T-helper 17 cell (primary cell): Measurements from ENCODE around the gene ROPN1B. TPM values are rescaled to one million over a fixed set of nuclear protein-coding genes. Genes with fewer than 3 reads are reported as not detected.
"Not testable (repeated sequence)": the region's sequence is repeated elsewhere in the genome, so short reads cannot be mapped to it uniquely, and the experiment has no call there.

Source experiments
- ATAC-seq: fragments of 150-1000 bp; cut with Tn5 transposase; 2 replicates; pipeline ENCODE4 v1.10.0; 2021; ENCODE audit warnings: mild to moderate bottlenecking, moderate library complexity
- DNase-seq, 3 donors: peaks; one replicate each; pipeline versions ENCODE4 v3.0.0 to v3.0.0-alpha.2; 2020 to 2021
- H3K9me3 ChIP-seq: one replicate; pipeline ENCODE4 v1.7.0; 2013; ENCODE audit warnings: low read length, mild to moderate bottlenecking; ENCODE audit not compliant: control insufficient read depth, poor library complexity, severe bottlenecking
- H3K27ac Mint-ChIP-seq: one replicate; pipeline ENCODE4 v1.8.0; 2022; ENCODE audit warnings: mild to moderate bottlenecking, moderate library complexity, mixed read lengths
- H3K27me3 Mint-ChIP-seq: one replicate; pipeline ENCODE4 v1.8.0; 2022; ENCODE audit warnings: mixed read lengths
- H3K36me3 Mint-ChIP-seq: one replicate; pipeline ENCODE4 v1.8.0; 2022; ENCODE audit warnings: low read depth, mixed read lengths
- H3K4me1 Mint-ChIP-seq: one replicate; pipeline ENCODE4 v1.8.0; 2022; ENCODE audit warnings: mild to moderate bottlenecking, mixed read lengths
- H3K4me3 Mint-ChIP-seq: one replicate; pipeline ENCODE4 v1.8.0; 2022; ENCODE audit warnings: mild to moderate bottlenecking, moderate library complexity, mixed read lengths
- total RNA-seq, 4 donors: library from RNA in 2 of 4; stranded (reverse) in 2 of 4; gene quantifications; one replicate each; pipeline ENCODE4 v1.2.3 and lab custom pipeline; 2022 to 2026

The ROPN1B gene
- total RNA-seq, 2 donors from 2014 or later = not detected

DNA sequence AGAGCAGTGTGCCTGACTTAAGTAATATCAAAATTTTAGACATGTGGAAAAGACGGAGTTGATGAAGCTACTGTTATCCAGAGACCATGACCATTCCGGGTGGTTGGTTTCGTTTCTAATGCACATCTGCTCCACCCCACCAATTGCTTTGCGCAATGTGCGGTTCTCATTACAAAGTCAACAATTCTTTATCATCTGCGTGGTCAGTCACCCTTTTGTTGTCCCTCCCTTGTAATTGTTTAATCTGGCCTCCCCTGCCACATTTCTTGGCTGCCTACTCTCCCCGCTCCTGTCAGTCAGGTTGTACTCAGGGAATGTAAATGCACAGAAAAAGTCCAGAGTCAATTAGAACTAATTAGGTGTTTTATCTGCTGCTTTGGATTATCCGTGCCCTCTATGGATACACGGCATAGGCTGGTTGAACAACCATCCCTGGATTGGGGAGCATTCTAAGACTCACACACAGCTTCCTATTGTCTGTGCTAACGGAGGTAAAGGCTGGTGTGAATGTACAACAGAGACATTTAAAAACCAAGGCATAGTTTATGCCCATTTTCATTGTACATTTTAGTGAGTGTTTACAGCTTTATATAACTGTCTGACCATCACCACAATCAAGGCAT is 33.6 kb upstream of the ROPN1B start:
- not testable (repeated sequence) for ATAC-seq, DNase-seq, H3K36me3 Mint-ChIP-seq, H3K9me3 ChIP-seq, H3K4me1 Mint-ChIP-seq, H3K4me3 Mint-ChIP-seq, H3K27ac Mint-ChIP-seq
- peaks cover 29% of the 10 kb centered on the region for H3K27me3 Mint-ChIP-seq

DNA sequence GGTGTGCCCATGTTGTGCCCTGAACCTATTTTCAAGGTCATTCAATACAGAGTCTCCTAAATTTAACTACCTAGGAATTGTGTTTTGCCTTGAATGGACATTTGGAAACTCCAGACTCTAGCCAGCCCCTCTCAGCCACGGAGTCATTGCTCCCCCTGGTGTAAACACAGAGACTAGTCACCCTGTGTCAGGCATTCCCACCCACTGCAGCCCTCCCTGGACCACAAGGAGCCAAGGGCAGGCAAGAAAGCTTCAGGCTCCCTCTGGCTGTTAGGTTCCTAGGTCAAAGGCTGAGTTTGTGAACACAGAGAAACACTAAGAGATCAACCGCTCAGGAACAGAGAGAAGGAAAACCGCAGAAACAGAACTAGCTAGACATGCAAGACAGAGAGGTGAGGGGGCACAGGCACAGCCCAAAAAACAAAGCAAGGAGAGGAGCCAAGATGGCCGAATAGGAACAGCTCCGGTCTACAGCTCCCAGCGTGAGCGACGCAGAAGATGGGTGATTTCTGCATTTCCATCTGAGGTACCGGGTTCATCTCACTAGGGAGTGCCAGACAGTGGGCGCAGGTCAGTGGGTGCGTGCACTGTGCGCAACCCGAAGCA is 32.7 kb upstream of the ROPN1B start:
- H3K36me3 Mint-ChIP-seq, ATAC-seq, H3K4me3 Mint-ChIP-seq: not testable (repeated sequence)

DNA sequence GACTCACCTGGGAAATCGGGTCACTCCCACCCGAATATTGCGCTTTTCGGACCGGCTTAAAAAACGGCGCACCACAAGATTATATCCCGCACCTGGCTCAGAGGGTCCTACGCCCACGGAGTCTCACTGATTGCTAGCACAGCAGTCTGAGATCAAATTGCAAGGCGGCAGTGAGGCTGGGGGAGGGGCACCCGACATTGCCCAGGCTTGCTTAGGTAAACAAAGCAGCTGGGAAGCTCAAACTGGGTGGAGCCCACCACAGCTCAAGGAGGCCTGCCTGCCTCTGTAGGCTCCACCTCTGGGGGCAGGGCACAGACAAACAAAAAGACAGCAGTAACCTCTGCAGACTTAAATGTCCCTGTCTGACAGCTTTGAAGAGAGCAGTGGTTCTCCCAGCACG is 32.1 kb upstream of the ROPN1B start:
- not testable (repeated sequence) for DNase-seq, H3K4me3 Mint-ChIP-seq, H3K9me3 ChIP-seq, H3K36me3 Mint-ChIP-seq, H3K27ac Mint-ChIP-seq, ATAC-seq, H3K4me1 Mint-ChIP-seq
- peaks cover 29% of the 10 kb centered on the region for H3K27me3 Mint-ChIP-seq

More for the DNA sequence above, 32.7 kb upstream of the ROPN1B start:
- not testable (repeated sequence) for H3K9me3 ChIP-seq, H3K4me1 Mint-ChIP-seq, H3K27ac Mint-ChIP-seq, DNase-seq
- H3K27me3 Mint-ChIP-seq = peaks cover 29% of the 10 kb centered on the region

DNA sequence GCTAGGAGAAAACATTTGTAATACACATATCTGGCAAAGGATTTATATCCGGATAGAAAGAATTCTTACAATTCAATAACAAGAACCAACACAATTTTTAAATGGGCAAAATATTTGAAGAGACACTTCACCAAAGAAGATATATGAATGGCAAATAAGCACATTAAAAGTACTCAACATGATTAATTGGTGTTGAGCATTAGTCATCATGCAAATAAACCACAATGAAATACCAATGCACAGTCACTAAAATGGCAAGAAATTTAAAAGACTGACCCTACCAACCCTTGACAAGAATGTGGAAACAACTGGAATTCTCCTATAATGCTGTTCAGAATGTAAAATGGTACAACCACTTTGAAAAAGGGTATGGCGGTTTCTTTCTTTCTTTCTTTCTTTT is 21.2 kb upstream of the ROPN1B start:
- H3K27ac Mint-ChIP-seq, DNase-seq, H3K4me3 Mint-ChIP-seq, H3K4me1 Mint-ChIP-seq, H3K9me3 ChIP-seq, H3K36me3 Mint-ChIP-seq, ATAC-seq: not testable (repeated sequence)
- peaks cover 61% of the 10 kb centered on the region for H3K27me3 Mint-ChIP-seq

DNA sequence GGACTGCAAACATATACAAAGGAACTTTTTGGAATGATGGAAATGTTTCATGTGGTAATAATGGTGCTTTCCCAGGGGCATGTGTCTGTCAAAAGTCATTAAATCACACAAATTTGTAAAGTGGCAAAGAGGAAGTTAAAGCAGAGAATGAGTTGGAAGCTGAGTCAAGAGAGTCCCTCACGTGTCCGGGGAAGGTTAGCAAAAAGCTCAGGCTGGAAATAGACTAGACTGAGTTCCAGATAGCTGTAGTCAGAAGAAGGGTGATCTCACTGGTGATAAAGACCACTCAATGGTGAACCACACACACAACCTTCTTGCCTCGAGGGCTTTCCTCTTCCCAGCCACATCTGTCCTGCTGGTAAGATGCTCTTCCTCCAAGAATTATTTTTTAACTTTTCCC is 20.1 kb upstream of the ROPN1B start:
- not testable (repeated sequence) for ATAC-seq, H3K4me1 Mint-ChIP-seq, DNase-seq, H3K4me3 Mint-ChIP-seq, H3K9me3 ChIP-seq, H3K36me3 Mint-ChIP-seq, H3K27ac Mint-ChIP-seq
- peaks cover 66% of the 10 kb centered on the region for H3K27me3 Mint-ChIP-seq

DNA sequence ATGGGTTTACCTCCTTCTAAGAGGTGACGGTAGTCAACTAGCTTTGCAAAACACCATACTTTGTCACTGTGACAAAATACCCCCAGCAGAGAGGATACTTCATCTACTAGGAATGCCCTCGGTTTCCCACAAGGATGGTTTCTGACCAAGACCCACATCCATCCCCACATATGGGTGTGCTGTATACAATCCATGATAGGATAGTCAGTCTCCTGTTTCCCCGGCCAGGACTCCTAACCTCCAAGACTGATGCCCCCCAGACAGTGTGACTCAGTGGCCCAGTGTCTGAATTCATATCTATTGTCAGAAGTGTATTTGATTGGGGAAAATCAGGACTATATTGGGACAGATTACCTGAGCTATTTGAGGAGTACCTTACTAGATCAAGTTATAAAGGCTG is 17.8 kb upstream of the ROPN1B start:
- H3K9me3 ChIP-seq, H3K36me3 Mint-ChIP-seq, H3K27ac Mint-ChIP-seq, H3K4me3 Mint-ChIP-seq, DNase-seq, H3K4me1 Mint-ChIP-seq, ATAC-seq: not testable (repeated sequence)
- H3K27me3 Mint-ChIP-seq = peaks cover 66% of the 10 kb centered on the region

DNA sequence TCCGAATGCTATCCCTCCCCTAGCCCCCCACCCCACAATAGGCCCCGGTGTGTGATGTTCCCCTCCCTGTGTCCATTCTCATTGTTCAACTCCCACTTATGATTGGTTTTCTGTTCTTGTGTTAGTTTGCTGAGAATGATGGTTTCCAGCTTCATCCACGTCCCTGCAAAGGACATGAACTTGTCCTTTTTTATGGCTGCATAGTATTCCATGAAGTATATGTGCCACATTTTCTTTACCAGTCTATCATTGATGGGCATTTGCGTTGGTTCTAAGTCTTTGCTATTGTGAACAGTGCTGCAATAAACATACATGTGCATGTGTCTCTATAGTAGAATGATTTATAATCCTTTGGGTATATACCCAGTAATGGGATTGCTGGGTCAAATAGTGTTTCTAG is 12.0 kb upstream of the ROPN1B start:
- H3K4me3 Mint-ChIP-seq, ATAC-seq, H3K27ac Mint-ChIP-seq, H3K4me1 Mint-ChIP-seq, H3K9me3 ChIP-seq, H3K36me3 Mint-ChIP-seq, DNase-seq: not testable (repeated sequence)
- H3K27me3 Mint-ChIP-seq = peaks cover 49% of the 10 kb centered on the region

DNA sequence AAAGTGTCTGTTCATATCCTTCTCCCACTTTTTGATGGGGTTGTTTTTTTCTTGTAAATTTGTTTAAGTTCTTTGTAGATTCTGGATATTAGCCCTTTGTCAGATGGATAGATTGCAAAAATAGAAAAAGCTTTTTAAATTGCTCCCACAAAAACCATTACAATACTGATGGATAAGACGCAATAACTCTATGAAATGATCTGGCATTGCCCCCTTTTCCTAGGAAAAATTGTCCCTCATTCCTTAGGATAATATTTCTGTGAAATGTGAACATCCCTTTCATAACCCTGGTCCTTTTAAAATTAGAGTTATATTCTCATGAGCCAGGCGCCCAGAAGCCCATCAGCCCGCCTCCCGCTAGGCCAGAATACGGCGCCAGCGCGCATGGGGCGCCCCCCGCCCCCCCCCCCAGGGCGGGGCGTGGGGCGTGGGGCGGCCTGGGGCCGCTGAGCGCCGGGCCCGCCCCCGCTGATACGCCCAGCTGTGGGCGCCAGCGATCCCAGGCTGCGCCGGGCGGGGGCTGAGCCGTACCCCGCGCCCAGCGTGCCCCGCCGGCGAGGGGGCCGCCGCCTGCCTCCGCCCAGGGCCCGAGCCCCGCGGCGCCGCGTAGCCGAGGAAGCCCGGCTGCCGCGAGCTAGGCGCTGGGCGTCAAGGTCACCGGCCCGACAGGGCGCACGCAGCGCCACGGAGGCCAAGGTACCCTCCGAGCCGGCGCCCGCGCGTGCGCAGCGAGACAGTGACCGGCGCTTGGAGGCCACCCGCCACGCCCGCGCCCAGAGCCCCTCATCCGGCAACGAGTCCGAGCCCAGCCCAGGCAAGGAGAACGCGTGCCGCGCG is 11.1 kb upstream of the ROPN1B start:
- no peak overlapping the region for H3K4me3 Mint-ChIP-seq
- H3K9me3 ChIP-seq = no peaks in the 10 kb centered on the region
- H3K27me3 Mint-ChIP-seq = peaks cover 44% of the 10 kb centered on the region
- H3K27ac Mint-ChIP-seq = no peak overlapping the region
- DNase-seq = no peak
- no peaks in the 10 kb centered on the region for H3K36me3 Mint-ChIP-seq
- no peaks in the 10 kb centered on the region for H3K4me1 Mint-ChIP-seq
- peak; percentile 49 for ATAC-seq

DNA sequence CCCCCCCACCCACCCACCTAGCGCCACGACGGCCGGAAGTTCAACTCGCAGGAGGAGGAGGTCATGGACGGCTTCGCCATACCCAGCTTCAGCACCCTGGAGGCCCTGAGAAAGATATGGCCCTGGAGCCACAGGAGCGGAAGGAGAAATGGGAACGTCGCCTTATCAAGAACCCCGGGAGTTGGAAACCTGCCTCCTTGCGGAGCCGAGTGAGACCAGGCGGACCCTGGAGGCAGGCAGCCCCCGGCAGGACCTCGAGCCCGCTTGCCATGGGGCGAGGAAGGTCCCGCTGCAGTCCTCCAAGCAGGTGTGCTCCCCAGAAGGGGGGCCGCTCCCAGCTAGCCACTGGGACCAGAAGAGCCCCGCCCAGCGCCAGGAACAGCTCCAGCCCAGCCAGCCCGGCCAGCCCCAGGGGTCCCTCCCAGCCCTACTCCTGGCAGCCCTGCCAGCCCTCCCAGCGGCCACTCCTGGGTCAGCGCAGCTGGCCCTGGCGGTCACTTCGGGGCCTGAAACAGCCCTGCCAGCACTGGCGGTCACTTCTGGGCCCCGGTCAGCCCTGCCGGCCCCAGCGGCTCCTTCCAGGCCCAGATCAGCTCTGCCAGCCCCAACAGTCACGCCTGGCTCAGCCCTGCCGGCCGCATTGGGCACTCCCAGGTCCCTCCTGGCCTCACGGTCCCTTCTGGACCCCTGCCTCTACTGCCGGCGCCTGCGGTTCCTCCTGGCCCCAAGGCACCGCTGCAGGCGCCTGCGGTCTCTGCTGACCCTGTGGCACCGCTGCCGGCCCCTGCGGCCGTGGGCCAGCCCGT is 10.3 kb upstream of the ROPN1B start:
- H3K27me3 Mint-ChIP-seq = peaks cover 41% of the 10 kb centered on the region
- ATAC-seq (no peak), DNase-seq (no peak)
- H3K4me1 Mint-ChIP-seq = no peaks in the 10 kb centered on the region
- no peaks in the 10 kb centered on the region for H3K36me3 Mint-ChIP-seq
- H3K9me3 ChIP-seq = no peaks in the 10 kb centered on the region
- no peak overlapping the region for H3K4me3 Mint-ChIP-seq
- no peak overlapping the region for H3K27ac Mint-ChIP-seq

DNA sequence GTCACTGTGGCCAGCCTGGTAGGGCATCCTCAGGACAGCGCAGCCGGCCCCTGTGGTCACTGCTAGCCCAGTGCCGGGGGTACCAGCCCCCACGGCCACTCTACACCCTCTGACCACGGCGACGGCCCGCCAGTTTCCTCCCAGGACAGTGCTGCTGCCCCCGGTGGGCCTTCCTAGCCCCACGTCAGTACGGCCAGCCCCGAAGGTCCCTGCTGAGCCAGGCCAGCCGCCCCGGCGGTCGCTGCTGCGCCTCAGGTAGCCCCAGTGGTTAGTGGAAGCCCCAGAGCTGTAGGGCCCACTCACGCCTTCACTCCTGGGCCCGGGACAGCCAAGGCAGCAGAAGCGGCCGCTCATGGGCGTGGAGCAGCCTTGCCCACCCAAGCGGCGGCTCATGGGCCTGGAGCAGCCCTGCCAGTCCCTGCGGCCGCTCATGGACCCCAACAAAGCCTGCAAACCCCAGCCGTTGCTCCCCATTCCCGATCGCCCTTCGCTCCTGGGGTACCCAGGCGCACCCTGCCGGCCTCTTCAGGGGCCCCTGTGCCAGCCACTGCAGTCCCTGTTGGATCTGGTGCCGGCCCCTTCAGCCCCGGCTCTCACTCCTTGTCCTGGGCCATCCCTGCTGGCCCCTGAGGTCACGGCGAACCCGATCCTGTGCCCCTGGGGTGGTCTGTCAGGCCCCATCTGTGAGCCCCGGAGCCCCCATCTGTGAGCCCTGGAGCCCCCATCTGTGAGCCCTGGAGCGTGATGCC is 9.5 kb upstream of the ROPN1B start:
- H3K36me3 Mint-ChIP-seq = no peaks in the 10 kb centered on the region
- no peak overlapping the region for H3K4me3 Mint-ChIP-seq
- no peaks in the 10 kb centered on the region for H3K4me1 Mint-ChIP-seq
- ATAC-seq (no peak), DNase-seq (no peak)
- H3K9me3 ChIP-seq = no peaks in the 10 kb centered on the region
- H3K27ac Mint-ChIP-seq = no peak overlapping the region
- H3K27me3 Mint-ChIP-seq = peaks cover 38% of the 10 kb centered on the region

DNA sequence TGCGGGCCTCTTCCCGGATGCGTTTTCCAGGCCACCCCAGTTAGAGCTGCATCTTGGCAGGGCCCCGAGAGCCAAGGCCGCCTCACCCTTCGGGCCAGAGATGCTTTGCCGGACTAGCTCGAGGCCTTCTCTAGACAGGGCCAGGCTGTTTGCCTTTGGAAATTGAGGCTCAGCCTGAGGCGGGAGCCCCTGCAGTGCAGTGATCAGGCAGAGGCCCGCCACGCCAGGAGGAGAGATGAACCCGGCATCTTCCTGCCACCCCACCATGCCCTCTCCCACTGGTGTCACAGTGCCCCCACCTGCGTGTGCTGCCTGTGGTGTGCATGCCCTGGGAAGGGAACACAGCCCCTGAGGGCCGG is 8.9 kb upstream of the ROPN1B start:
- no peak overlapping the region for H3K4me3 Mint-ChIP-seq
- H3K27ac Mint-ChIP-seq = no peak overlapping the region
- DNase-seq (no peak), ATAC-seq (no peak)
- H3K4me1 Mint-ChIP-seq = no peaks in the 10 kb centered on the region
- H3K27me3 Mint-ChIP-seq = peaks cover 36% of the 10 kb centered on the region
- H3K36me3 Mint-ChIP-seq = no peaks in the 10 kb centered on the region
- no peaks in the 10 kb centered on the region for H3K9me3 ChIP-seq

DNA sequence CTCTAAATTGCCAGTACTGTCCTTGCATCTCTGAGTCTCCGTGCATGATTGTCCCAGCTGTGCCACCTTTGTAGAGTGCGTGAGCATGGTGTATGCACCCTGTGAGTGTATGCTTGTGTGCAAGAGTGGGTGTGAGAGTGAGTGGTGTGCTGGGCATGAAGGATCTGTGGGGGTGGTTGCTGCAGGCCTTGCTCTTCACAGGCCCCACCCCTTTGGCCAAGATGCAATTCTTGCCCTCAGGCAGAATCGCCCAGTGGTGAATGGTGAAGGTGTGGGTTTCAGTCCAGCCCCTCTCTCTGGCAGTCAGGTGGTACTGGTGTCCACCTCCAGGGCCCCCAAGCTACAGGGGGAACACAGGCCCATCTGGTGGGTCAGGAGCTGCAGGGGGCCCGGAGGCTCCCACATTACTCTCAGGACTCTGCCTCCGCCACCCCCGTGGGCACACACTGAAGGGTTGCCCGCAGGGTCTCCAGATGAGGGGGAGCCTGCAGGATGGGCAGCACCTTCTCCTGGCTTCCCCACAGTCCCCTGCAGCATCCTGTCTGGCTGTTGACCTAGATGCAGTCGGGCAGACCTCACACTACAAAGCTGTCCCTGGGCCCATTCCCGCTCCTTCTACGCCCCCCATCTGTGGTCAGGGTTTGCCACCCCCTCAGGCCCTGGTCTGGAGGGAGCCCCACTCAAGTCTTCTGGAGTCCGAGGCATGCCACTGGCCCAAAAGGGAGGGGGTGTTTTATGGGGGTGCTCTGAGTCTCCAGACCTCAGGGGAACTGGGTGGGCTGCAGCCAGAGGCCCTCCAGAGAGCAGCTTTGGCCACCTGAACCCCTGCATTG is 8.3 kb upstream of the ROPN1B start:
- no peaks in the 10 kb centered on the region for H3K36me3 Mint-ChIP-seq
- ATAC-seq (no peak), DNase-seq (no peak)
- no peak overlapping the region for H3K27ac Mint-ChIP-seq
- H3K4me3 Mint-ChIP-seq = no peak overlapping the region
- peaks cover 30% of the 10 kb centered on the region for H3K27me3 Mint-ChIP-seq
- H3K9me3 ChIP-seq = no peaks in the 10 kb centered on the region
- no peaks in the 10 kb centered on the region for H3K4me1 Mint-ChIP-seq
